NCI-H82 treated with DMSO at 0.1 percent for 48 hours (cell line): ENCODE results near the gene SUN5.
A peak's percentile ranks its signal among the peaks of the same experiment; 100 is the strongest.

ENCODE experiments used
- DNase-seq: peaks from one replicate; lab custom pipeline; 2025; ENCODE audit not compliant: unreplicated experiment; lab: John Stamatoyannopoulos, UW

The SUN5 gene

GRCh38 chr20:33014336-33015113 lies 10.3 kb upstream of the SUN5 start:
- DNase-seq: no peak

GRCh38 chr20:33013701-33014326 lies 9.6 kb upstream of the SUN5 start:
- no peak for DNase-seq

GRCh38 chr20:33012327-33013189 lies 8.3 kb upstream of the SUN5 start:
- no peak for DNase-seq

GRCh38 chr20:33010674-33011449 lies 6.6 kb upstream of the SUN5 start:
- no peak for DNase-seq

GRCh38 chr20:33010133-33010504 lies 5.9 kb upstream of the SUN5 start:
- DNase-seq: no peak

- DNase-seq: no peak
Observed at GRCh38 chr20:33009214-33010132, 5.2 kb upstream of the SUN5 start.

- no peak for DNase-seq
Observed at GRCh38 chr20:33008336-33009213, 4.3 kb upstream of the SUN5 start.

- DNase-seq: no peak
Observed at GRCh38 chr20:33007376-33008335, 3.4 kb upstream of the SUN5 start, which contains the start of gene BPIFB2. Gene BPIFB2 (plus strand): TSS chr20:33007704. CDS start chr20:33008575, 871 bp downstream.

- no peak for DNase-seq
Observed at GRCh38 chr20:33006776-33007375, 2.6 kb upstream of the SUN5 start.

GRCh38 chr20:33005908-33006775 lies 1.9 kb upstream of the SUN5 start:
- no peak for DNase-seq

GRCh38 chr20:33005132-33005566 lies 916 bp upstream of the SUN5 start:
- peak; percentile 24 for DNase-seq

GRCh38 chr20:33002087-33002808 lies 2.0 kb downstream of the SUN5 start:
- no peak for DNase-seq

- DNase-seq: no peak
Observed at GRCh38 chr20:33000802-33001466, 3.3 kb downstream of the SUN5 start.

GRCh38 chr20:32999603-33000250 lies 4.5 kb downstream of the SUN5 start:
- no peak for DNase-seq

GRCh38 chr20:32997431-32997830 lies 6.8 kb downstream of the SUN5 start:
- no peak for DNase-seq
